H9 (cell line): Measurements from ENCODE around the gene PGBD5. TPM values are rescaled to one million over a fixed set of nuclear protein-coding genes. Genes with fewer than 3 reads are reported as not detected.
A peak's percentile ranks its signal among the peaks of the same experiment; 100 is the strongest.

Source experiments
- DNase-seq: peaks from one replicate; pipeline ENCODE4 v3.0.0-alpha.2; 2017
- H2AFZ ChIP-seq: one replicate; pipeline ENCODE4 v1.6.1; 2013; ENCODE audit warnings: mild to moderate bottlenecking, low read length, control low read depth, moderate library complexity
- H2AK5ac ChIP-seq: 2 replicates; pipeline ENCODE4 v1.6.1; 2013; ENCODE audit warnings: low read length, control low read depth, mixed read lengths; ENCODE audit not compliant: insufficient read length
- H2BK120ac ChIP-seq: one replicate; pipeline ENCODE4 v1.6.1; 2013; ENCODE audit warnings: low read depth, mild to moderate bottlenecking, low read length, control low read depth, inconsistent platforms; ENCODE audit not compliant: poor library complexity, severe bottlenecking
- H2BK12ac ChIP-seq: 2 replicates; pipeline ENCODE4 v1.6.1; 2013; ENCODE audit warnings: low read length, control low read depth, mixed read lengths, low read depth; ENCODE audit not compliant: insufficient read length
- H2BK15ac ChIP-seq: 2 replicates; pipeline ENCODE4 v1.6.1; 2013; ENCODE audit warnings: low read depth, low read length, control low read depth
- H2BK20ac ChIP-seq: one replicate; pipeline ENCODE4 v1.6.1; 2013; ENCODE audit warnings: low read depth, mild to moderate bottlenecking, low read length, control low read depth, inconsistent platforms; ENCODE audit not compliant: poor library complexity, severe bottlenecking
- H2BK5ac ChIP-seq: 2 replicates; pipeline ENCODE4 v1.6.1; 2013; ENCODE audit warnings: low read length, control low read depth, mixed read lengths; ENCODE audit not compliant: insufficient read length
- H3K14ac ChIP-seq: 2 replicates; pipeline ENCODE4 v1.6.1; 2013; ENCODE audit warnings: low read length, control low read depth; ENCODE audit not compliant: insufficient read depth
- H3K18ac ChIP-seq: 2 replicates; pipeline ENCODE4 v1.6.1; 2013; ENCODE audit warnings: low read depth, mild to moderate bottlenecking, mixed read lengths, low read length, control low read depth; ENCODE audit not compliant: insufficient read length
- H3K23ac ChIP-seq: 2 replicates; pipeline ENCODE4 v1.6.1; 2013; ENCODE audit warnings: low read length, control low read depth, mixed read lengths, low read depth; ENCODE audit not compliant: insufficient read length
- H3K23me2 ChIP-seq: 2 replicates; pipeline ENCODE4 v1.6.1; 2013; ENCODE audit warnings: low read depth, mild to moderate bottlenecking, mixed read lengths, low read length, control low read depth; ENCODE audit not compliant: insufficient read length, poor library complexity, severe bottlenecking
- H3K27ac ChIP-seq: 2 replicates; pipeline ENCODE4 v1.5.1; 2013; ENCODE audit warnings: low read length, control low read depth, mixed read lengths, low read depth; ENCODE audit not compliant: insufficient read length
- H3K27me3 ChIP-seq: 2 replicates; pipeline ENCODE4 v1.6.1; 2013; ENCODE audit warnings: low read length, control low read depth, inconsistent platforms; ENCODE audit not compliant: insufficient read depth
- H3K4ac ChIP-seq: 2 replicates; pipeline ENCODE4 v1.6.1; 2013; ENCODE audit warnings: low read depth, mild to moderate bottlenecking, control low read depth, inconsistent platforms, low read length, moderate library complexity
- H3K4me1 ChIP-seq: 2 replicates; pipeline ENCODE4 v1.6.1; 2013; ENCODE audit warnings: low read length, control low read depth, inconsistent platforms; ENCODE audit not compliant: insufficient read depth
- H3K4me2 ChIP-seq: 2 replicates; pipeline ENCODE4 v1.6.1; 2013; ENCODE audit warnings: low read length, control low read depth, mixed read lengths; ENCODE audit not compliant: insufficient read length, insufficient read depth
- H3K56ac ChIP-seq: 2 replicates; pipeline ENCODE4 v1.6.1; 2013; ENCODE audit warnings: low read depth, mild to moderate bottlenecking, mixed read lengths, low read length, control low read depth; ENCODE audit not compliant: insufficient read length
- H3K79me1 ChIP-seq: 2 replicates; pipeline ENCODE4 v1.6.1; 2013; ENCODE audit warnings: low read depth, mild to moderate bottlenecking, moderate library complexity, low read length, control low read depth, inconsistent platforms; ENCODE audit not compliant: insufficient read depth, poor library complexity, severe bottlenecking
- H3K79me2 ChIP-seq: 2 replicates; pipeline ENCODE4 v1.6.1; 2013; ENCODE audit warnings: low read length, control low read depth, inconsistent platforms; ENCODE audit not compliant: insufficient read depth
- H3K9ac ChIP-seq: 2 replicates; pipeline ENCODE4 v1.6.1; 2013; ENCODE audit warnings: low read length, control low read depth, mixed read lengths; ENCODE audit not compliant: insufficient read length; ENCODE audit errors: extremely low read depth
- H3K9me3 ChIP-seq: one replicate; pipeline ENCODE4 v1.6.1; 2013; ENCODE audit warnings: low read depth, low read length, inconsistent platforms; ENCODE audit not compliant: control insufficient read depth
- H3T11ph ChIP-seq: one replicate; pipeline ENCODE4 v1.6.1; 2013; ENCODE audit warnings: mild to moderate bottlenecking, low read length, control low read depth, inconsistent platforms
- H4K20me1 ChIP-seq: one replicate; pipeline ENCODE4 v1.6.1; 2013; ENCODE audit not compliant: control insufficient read depth, insufficient read length, insufficient read depth
- H4K5ac ChIP-seq: 2 replicates; pipeline ENCODE4 v1.6.1; 2013; ENCODE audit warnings: low read depth, mild to moderate bottlenecking, mixed read lengths, low read length, control low read depth; ENCODE audit not compliant: insufficient read length
- H4K8ac ChIP-seq: replicated peaks from 2 replicates; pipeline ENCODE4 v1.6.1; 2013; ENCODE audit warnings: low read length, control low read depth, mixed read lengths, low read depth; ENCODE audit not compliant: insufficient read length
- H4K91ac ChIP-seq: 2 replicates; pipeline ENCODE4 v1.6.1; 2013; ENCODE audit warnings: low read depth, mild to moderate bottlenecking, moderate library complexity, mixed read lengths, low read length, control low read depth; ENCODE audit not compliant: insufficient read length
- H3K27ac Mint-ChIP-seq, 3 experiments: 2 replicates in 2 of 3; 3 replicates in 1 of 3; pipeline ENCODE4 v1.8.0; 2020 to 2021; ENCODE audit warnings: mixed read lengths in 3 of 3, mild to moderate bottlenecking in 1 of 3, moderate library complexity in 1 of 3
- H3K27me3 Mint-ChIP-seq: 2 replicates; pipeline ENCODE4 v1.8.0; 2021; ENCODE audit warnings: low read depth, mild to moderate bottlenecking, moderate library complexity, mixed read lengths
- H3K36me3 Mint-ChIP-seq, 3 experiments: 2 replicates in 2 of 3; 3 replicates in 1 of 3; pipeline ENCODE4 v1.8.0; 2020 to 2021; ENCODE audit warnings: low read depth in 3 of 3, mixed read lengths in 3 of 3; ENCODE audit not compliant: insufficient read depth in 1 of 3
- H3K4me1 Mint-ChIP-seq, 2 experiments: 2 replicates each; pipeline ENCODE4 v1.8.0; 2020; ENCODE audit warnings: mixed read lengths in 2 of 2
- H3K4me3 Mint-ChIP-seq, 2 experiments: 2 replicates in 1 of 2; 3 replicates in 1 of 2; pipeline ENCODE4 v1.8.0; 2020 to 2021; ENCODE audit warnings: mild to moderate bottlenecking in 2 of 2, mixed read lengths in 2 of 2, moderate library complexity in 1 of 2
- H3K9me3 Mint-ChIP-seq, 2 experiments: 2 replicates in 1 of 2; 3 replicates in 1 of 2; pipeline ENCODE4 v1.8.0; 2020; ENCODE audit warnings: mild to moderate bottlenecking in 2 of 2, mixed read lengths in 2 of 2, moderate library complexity in 1 of 2
- WGBS: extraction: QIAGEN DNeasy Blood & Tissue Kit; methylation state at CpG from one replicate; pipeline ENCODE4 v1.1.7; 2013; ENCODE audit warnings: missing lambda C conversion rate, low lambda C conversion rate, mixed read lengths; ENCODE audit not compliant: insufficient read length; ENCODE audit errors: extremely low coverage; 5-methylcytosine and 5-hydroxymethylcytosine counted together
- total RNA-seq: library from RNA; stranded (reverse); gene quantifications from 2 replicates; pipeline ENCODE4 v1.2.1, GENCODE V29; 2021
- TF ChIP-seq, protein P1 (sequence below): fragments of 200-600 bp; sonication (generic); conservative IDR thresholded peaks from 3 replicates; pipeline ENCODE4 v1.8.0; 2021; ENCODE audit warnings: antibody characterized with exemption, mild to moderate bottlenecking

The PGBD5 gene
- total RNA-seq, 1 experiment from 2014 or later: 19.1 TPM

DNA sequence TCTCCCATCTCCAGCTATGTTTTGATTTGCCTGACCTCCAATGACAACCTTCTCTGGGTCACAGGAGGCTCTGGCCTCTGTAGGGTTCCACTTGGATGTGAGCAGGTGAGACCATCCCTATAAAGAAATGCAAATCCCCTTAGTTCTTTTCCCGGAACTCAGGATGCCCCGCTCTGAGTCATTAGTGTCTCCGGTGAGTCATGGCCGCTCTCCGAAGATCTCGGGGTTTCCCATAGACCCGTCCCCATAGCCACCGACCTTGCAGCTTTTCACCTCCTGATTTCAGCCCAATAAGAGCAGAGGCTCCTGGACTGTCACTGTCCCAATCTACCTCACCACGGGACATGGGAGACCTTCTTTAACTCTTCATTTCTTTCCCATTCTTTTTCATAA is 98.2 kb downstream of the PGBD5 start:
- Histone ChIP-seq H2BK5ac (no peak overlapping the region), H3K4me2 (no peak overlapping the region), H3K27me3 (no peaks in the 10 kb centered on the region), H3K79me1 (no peaks in the 10 kb centered on the region), H3K4ac (no peak overlapping the region), H2AK5ac (no peak overlapping the region), H3K56ac (no peak overlapping the region), H4K20me1 (no peaks in the 10 kb centered on the region), H3K9me3 (no peaks in the 10 kb centered on the region), H2BK12ac (no peak overlapping the region), H3K27ac (no peak overlapping the region), H3K9ac (no peak overlapping the region), H3K14ac (no peak overlapping the region), H2BK15ac (no peak overlapping the region), H3K23ac (no peak overlapping the region), H3K18ac (no peak overlapping the region), H2AFZ (no peak overlapping the region), H4K8ac (no peak overlapping the region), H3K4me1 (peaks cover 2% of the 10 kb centered on the region; the same call in 1 of the 2 replicates), H2BK120ac (no peak overlapping the region), H3K23me2 (peaks cover 3% of the 10 kb centered on the region), H3T11ph (no peak overlapping the region), H3K79me2 (no peaks in the 10 kb centered on the region), H4K91ac (no peak overlapping the region), H4K5ac (no peak overlapping the region), H2BK20ac (no peak overlapping the region)
- peak; percentile 61 for DNase-seq
- H3K27ac Mint-ChIP-seq: peak overlapping the region; percentile 8 to 39 (median 35); a peak in 3 of 7 replicates
- H3K9me3 Mint-ChIP-seq: no peaks in the 10 kb centered on the region
- TF ChIP-seq, protein P1, sequence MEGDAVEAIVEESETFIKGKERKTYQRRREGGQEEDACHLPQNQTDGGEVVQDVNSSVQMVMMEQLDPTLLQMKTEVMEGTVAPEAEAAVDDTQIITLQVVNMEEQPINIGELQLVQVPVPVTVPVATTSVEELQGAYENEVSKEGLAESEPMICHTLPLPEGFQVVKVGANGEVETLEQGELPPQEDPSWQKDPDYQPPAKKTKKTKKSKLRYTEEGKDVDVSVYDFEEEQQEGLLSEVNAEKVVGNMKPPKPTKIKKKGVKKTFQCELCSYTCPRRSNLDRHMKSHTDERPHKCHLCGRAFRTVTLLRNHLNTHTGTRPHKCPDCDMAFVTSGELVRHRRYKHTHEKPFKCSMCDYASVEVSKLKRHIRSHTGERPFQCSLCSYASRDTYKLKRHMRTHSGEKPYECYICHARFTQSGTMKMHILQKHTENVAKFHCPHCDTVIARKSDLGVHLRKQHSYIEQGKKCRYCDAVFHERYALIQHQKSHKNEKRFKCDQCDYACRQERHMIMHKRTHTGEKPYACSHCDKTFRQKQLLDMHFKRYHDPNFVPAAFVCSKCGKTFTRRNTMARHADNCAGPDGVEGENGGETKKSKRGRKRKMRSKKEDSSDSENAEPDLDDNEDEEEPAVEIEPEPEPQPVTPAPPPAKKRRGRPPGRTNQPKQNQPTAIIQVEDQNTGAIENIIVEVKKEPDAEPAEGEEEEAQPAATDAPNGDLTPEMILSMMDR: no peak
- peaks cover 23% of the 10 kb centered on the region in 2 experiments for H3K4me1 Mint-ChIP-seq
- peaks cover 31 to 48% (median 37%) of the 10 kb centered on the region in 3 experiments for H3K36me3 Mint-ChIP-seq
- no peaks in the 10 kb centered on the region for H3K27me3 Mint-ChIP-seq
- no CpG with 5 or more reads among the region's 9 CpGs for WGBS
- no peak overlapping the region for H3K4me3 Mint-ChIP-seq
